Measurements from ENCODE around the gene DYTN.

GRCh38 chr2:206736935-206737334 lies 18.7 kb upstream of the DYTN start:
- TF ChIP-seq ZFX (IDR thresholded peaks at IDR 0.05) (no peak), CTCF (IDR thresholded peaks at IDR 0.05 in 2 of 3, conservative IDR thresholded peaks at IDR 0.05 in 1 of 3; ENCODE audit: borderline replicate concordance in 1 of 3, insufficient read depth in 1 of 3, low read depth in 2 of 3, low read length in 2 of 3) (no peak), SIN3A (IDR thresholded peaks at IDR 0.05; ENCODE audit: low read depth) (no peak), POLR2A (IDR thresholded peaks at IDR 0.05; ENCODE audit: borderline replicate concordance, extremely low read depth, insufficient read depth, insufficient read length) (no peak), TCF7L2 (IDR thresholded peaks at IDR 0.05; ENCODE audit: borderline replicate concordance, extremely low read depth, insufficient read depth, insufficient read length) (no peak), YY1 (IDR thresholded peaks at IDR 0.05; ENCODE audit: extremely low read depth, insufficient replicate concordance, low read depth, low read length) (no peak), MAX (IDR thresholded peaks at IDR 0.05) (no peak), ZBTB33 (IDR thresholded peaks at IDR 0.05; ENCODE audit: extremely low read depth, insufficient replicate concordance, low read length) (no peak)

All from HCT116 (cell line).